Gastrocnemius medialis (tissue), 4 donors: Measurements from ENCODE around the gene POMZP3. TPM values are rescaled to one million over a fixed set of nuclear protein-coding genes. Genes with fewer than 3 reads are reported as not detected.
"Not testable (repeated sequence)": the region's sequence is repeated elsewhere in the genome, so short reads cannot be mapped to it uniquely, and the experiment has no call there.

Source experiments
- ATAC-seq, 2 donors: fragments of 150-250 bp; one replicate each; pipeline ENCODE4 v1.9.1; 2016
- DNase-seq, 2 donors: peaks; one replicate each; pipeline ENCODE4 v3.0.0-alpha.2; 2019
- H3K27ac ChIP-seq, 4 donors: fragments of 200-600 bp; sonication (generic); 1 replicate in 1 of 4; 2 replicates in 3 of 4; pipeline ENCODE4 v1.5.1; 2016 to 2018; ENCODE audit warnings: mild to moderate bottlenecking in 2 of 4, moderate library complexity in 1 of 4
- H3K27me3 ChIP-seq, 3 donors: fragments of 200-600 bp; sonication (generic) in 2 of 3; 1 replicate in 1 of 3; 2 replicates in 2 of 3; pipeline versions ENCODE4 v1.5.1 to v1.6.0; 2016 to 2019; ENCODE audit warnings: mild to moderate bottlenecking in 1 of 3, moderate library complexity in 1 of 3
- H3K36me3 ChIP-seq, 2 donors: fragments of 200-600 bp; sonication (generic) in 1 of 2; one replicate each; pipeline ENCODE4 v1.5.1; 2017 to 2018
- H3K4me1 ChIP-seq, 2 donors: fragments of 200-600 bp; sonication (generic) in 1 of 2; one replicate each; pipeline ENCODE4 v1.5.1; 2016 to 2017; ENCODE audit warnings: mild to moderate bottlenecking in 2 of 2
- H3K4me3 ChIP-seq, 4 donors: fragments of 200-600 bp; sonication (generic) in 3 of 4; 1 replicate in 1 of 4; 2 replicates in 3 of 4; pipeline ENCODE4 v1.5.1; 2016 to 2019; ENCODE audit warnings: mild to moderate bottlenecking in 2 of 4
- H3K9me3 ChIP-seq, 3 donors: fragments of 200-600 bp; sonication (generic) in 2 of 3; 1 replicate in 1 of 3; 2 replicates in 2 of 3; pipeline ENCODE4 v1.5.1; 2016 to 2019
- in situ Hi-C, 4 donors: fragments of 200-750 bp; cut with MboI; loops; one replicate each; pipeline versions ENCODE4 v1.15.0 to v1.8.0; 2017; ENCODE audit warnings: low sequenced_read_pairs in 4 of 4
- intact Hi-C: fragments of 100-400 bp; cut with DNase I; formaldehyde crosslinking; loops from one replicate; pipeline ENCODE4 v1.15.1; 2023; ENCODE audit warnings: low total_unique reads
- total RNA-seq, 4 donors: library from RNA; depleted of rRNA; stranded (reverse); fragments of >200 nt; gene quantifications; one replicate each; pipeline versions ENCODE4 v1.1.0 to v1.2.3, GENCODE V29; 2016

Gene POMZP3
- total RNA-seq, 4 donors from 2014 or later, result 3.3 to 8.1 (median 5.7) TPM

- H3K9me3 ChIP-seq, H3K27ac ChIP-seq, H3K36me3 ChIP-seq, ATAC-seq, H3K27me3 ChIP-seq, DNase-seq, in situ Hi-C loops, intact Hi-C loops, H3K4me3 ChIP-seq: not testable (repeated sequence)
- peaks cover 3 to 13% of the 10 kb centered on the region in 2 donors for H3K4me1 ChIP-seq
Measured at GRCh38 chr7:76591602-76592304, 35.3 kb downstream of the POMZP3 start.

GRCh38 chr7:76591033-76591432 is 36.0 kb downstream of the POMZP3 start:
- H3K27ac ChIP-seq, ATAC-seq, intact Hi-C loops: not testable (repeated sequence)

GRCh38 chr7:76588586-76588985 is 38.5 kb downstream of the POMZP3 start:
- intact Hi-C loops, H3K4me3 ChIP-seq, ATAC-seq, in situ Hi-C loops, DNase-seq, H3K36me3 ChIP-seq, H3K27ac ChIP-seq, H3K27me3 ChIP-seq, H3K9me3 ChIP-seq: not testable (repeated sequence)
- peaks cover 20 to 35% of the 10 kb centered on the region in 2 donors for H3K4me1 ChIP-seq

More at GRCh38 chr7:76591033-76591432, 36.0 kb downstream of the POMZP3 start:
- H3K27me3 ChIP-seq, in situ Hi-C loops, H3K36me3 ChIP-seq, H3K9me3 ChIP-seq, DNase-seq, H3K4me3 ChIP-seq: not testable (repeated sequence)
- H3K4me1 ChIP-seq, result peaks cover 10 to 20% of the 10 kb centered on the region in 2 donors

- H3K9me3 ChIP-seq, ATAC-seq, H3K27ac ChIP-seq, H3K4me3 ChIP-seq, H3K27me3 ChIP-seq, DNase-seq, intact Hi-C loops, H3K36me3 ChIP-seq, in situ Hi-C loops: not testable (repeated sequence)
- H3K4me1 ChIP-seq, result peaks cover 23 to 47% of the 10 kb centered on the region in 2 donors
Measured at GRCh38 chr7:76586585-76587315, 40.3 kb downstream of the POMZP3 start.

- DNase-seq, H3K9me3 ChIP-seq, H3K27me3 ChIP-seq, intact Hi-C loops, in situ Hi-C loops, H3K36me3 ChIP-seq: not testable (repeated sequence)
- peak overlapping the region; percentile 68 to 77 (median 72) for H3K27ac ChIP-seq
- peaks cover 23 to 47% of the 10 kb centered on the region in 2 donors for H3K4me1 ChIP-seq
- peak overlapping the region in 1 of 4 donors; percentile 9 for H3K4me3 ChIP-seq
- peak; percentile 59 to 62 for ATAC-seq
Measured at GRCh38 chr7:76583636-76584281, 43.3 kb downstream of the POMZP3 start.

GRCh38 chr7:76582848-76583631 is 44.0 kb downstream of the POMZP3 start:
- in situ Hi-C loops, H3K36me3 ChIP-seq, H3K27me3 ChIP-seq, H3K4me3 ChIP-seq, H3K9me3 ChIP-seq, intact Hi-C loops: not testable (repeated sequence)
- DNase-seq, result peak; percentile 67 to 85
- peaks cover 23 to 43% of the 10 kb centered on the region in 2 donors for H3K4me1 ChIP-seq
- peak; percentile 99 to 100 for ATAC-seq
- H3K27ac ChIP-seq, result peak overlapping the region; percentile 68 to 77 (median 72)

GRCh38 chr7:76575919-76576655 is 51.0 kb downstream of the POMZP3 start:
- H3K4me1 ChIP-seq, H3K27me3 ChIP-seq, ATAC-seq, H3K27ac ChIP-seq, intact Hi-C loops, H3K36me3 ChIP-seq, in situ Hi-C loops, H3K9me3 ChIP-seq, H3K4me3 ChIP-seq, DNase-seq: not testable (repeated sequence)

- H3K27me3 ChIP-seq, in situ Hi-C loops, H3K4me1 ChIP-seq, H3K36me3 ChIP-seq, DNase-seq, ATAC-seq, H3K27ac ChIP-seq, H3K9me3 ChIP-seq, intact Hi-C loops, H3K4me3 ChIP-seq: not testable (repeated sequence)
Measured at GRCh38 chr7:76575431-76575830, 51.6 kb downstream of the POMZP3 start.

GRCh38 chr7:76572296-76572695 is 54.8 kb downstream of the POMZP3 start:
- ATAC-seq, DNase-seq, in situ Hi-C loops, H3K4me1 ChIP-seq, H3K4me3 ChIP-seq, H3K36me3 ChIP-seq, intact Hi-C loops, H3K27ac ChIP-seq, H3K9me3 ChIP-seq, H3K27me3 ChIP-seq: not testable (repeated sequence)

GRCh38 chr7:76570324-76570775 is 56.7 kb downstream of the POMZP3 start:
- ATAC-seq, H3K36me3 ChIP-seq, DNase-seq, H3K4me1 ChIP-seq, H3K4me3 ChIP-seq, H3K27me3 ChIP-seq, H3K9me3 ChIP-seq, H3K27ac ChIP-seq, in situ Hi-C loops, intact Hi-C loops: not testable (repeated sequence)
